ENCODE data around the gene NDC80. TPM values are rescaled to one million over a fixed set of nuclear protein-coding genes. Genes with fewer than 3 reads are reported as not detected.

Gene NDC80
- total RNA-seq, 1 donor from 2014 or later = 8.6 TPM

DNA sequence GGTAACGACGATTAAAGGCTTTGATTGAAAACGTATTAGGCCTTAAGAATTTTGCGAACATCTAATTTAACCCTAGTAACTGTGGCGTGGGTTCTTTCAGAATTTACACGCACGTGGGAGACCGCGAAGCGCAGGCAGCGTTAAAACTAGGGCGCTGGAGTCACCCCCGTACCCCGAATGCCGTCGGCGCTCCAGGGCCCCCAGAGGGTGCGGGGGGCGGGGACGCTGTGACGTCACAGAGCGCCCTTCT lies 83.5 kb downstream of the NDC80 start:
- Mint-ChIP-seq H3K27me3 (ENCODE audit: unreplicated experiment) (peaks cover 9% of the 10 kb centered on the region), H3K27ac (ENCODE audit: unreplicated experiment) (peak overlapping the region; percentile 24)

GRCh38 chr18:2655178-2655953 lies 84.0 kb downstream of the NDC80 start, which contains the start of gene SMCHD1:
Gene SMCHD1 (plus strand): TSS chr18:2655726. CDS start chr18:2656076, 350 bp downstream.
- H3K27ac Mint-ChIP-seq (ENCODE audit: unreplicated experiment) = peak within 1 kb of the TSS; percentile 52
- no peaks in the 10 kb centered on the region for H3K9me3 Mint-ChIP-seq (ENCODE audit: unreplicated experiment)
- H3K27me3 Mint-ChIP-seq (ENCODE audit: unreplicated experiment) = peaks cover 9% of the 10 kb centered on the region
- DNase-seq (ENCODE audit: low spot score) = peak; percentile 77
- H3K36me3 Mint-ChIP-seq (ENCODE audit: low read depth, unreplicated experiment) = peaks cover 7% of the 10 kb centered on the region
- H3K4me3 Mint-ChIP-seq (ENCODE audit: unreplicated experiment) = peak within 1 kb of the TSS; percentile 95
- H3K4me1 Mint-ChIP-seq (ENCODE audit: unreplicated experiment) = peaks cover 20% of the 10 kb centered on the region
- TF ChIP-seq, protein P1, sequence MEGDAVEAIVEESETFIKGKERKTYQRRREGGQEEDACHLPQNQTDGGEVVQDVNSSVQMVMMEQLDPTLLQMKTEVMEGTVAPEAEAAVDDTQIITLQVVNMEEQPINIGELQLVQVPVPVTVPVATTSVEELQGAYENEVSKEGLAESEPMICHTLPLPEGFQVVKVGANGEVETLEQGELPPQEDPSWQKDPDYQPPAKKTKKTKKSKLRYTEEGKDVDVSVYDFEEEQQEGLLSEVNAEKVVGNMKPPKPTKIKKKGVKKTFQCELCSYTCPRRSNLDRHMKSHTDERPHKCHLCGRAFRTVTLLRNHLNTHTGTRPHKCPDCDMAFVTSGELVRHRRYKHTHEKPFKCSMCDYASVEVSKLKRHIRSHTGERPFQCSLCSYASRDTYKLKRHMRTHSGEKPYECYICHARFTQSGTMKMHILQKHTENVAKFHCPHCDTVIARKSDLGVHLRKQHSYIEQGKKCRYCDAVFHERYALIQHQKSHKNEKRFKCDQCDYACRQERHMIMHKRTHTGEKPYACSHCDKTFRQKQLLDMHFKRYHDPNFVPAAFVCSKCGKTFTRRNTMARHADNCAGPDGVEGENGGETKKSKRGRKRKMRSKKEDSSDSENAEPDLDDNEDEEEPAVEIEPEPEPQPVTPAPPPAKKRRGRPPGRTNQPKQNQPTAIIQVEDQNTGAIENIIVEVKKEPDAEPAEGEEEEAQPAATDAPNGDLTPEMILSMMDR (IDR thresholded peaks at IDR 0.05; ENCODE audit: unreplicated experiment) = no peak

More for the DNA sequence above, 83.5 kb downstream of the NDC80 start:
- H3K4me3 Mint-ChIP-seq (ENCODE audit: unreplicated experiment) = peak overlapping the region; percentile 70
- no peaks in the 10 kb centered on the region for H3K9me3 Mint-ChIP-seq (ENCODE audit: unreplicated experiment)
- TF ChIP-seq, protein P1 (IDR thresholded peaks at IDR 0.05; ENCODE audit: unreplicated experiment) = no peak
- H3K4me1 Mint-ChIP-seq (ENCODE audit: unreplicated experiment) = peaks cover 20% of the 10 kb centered on the region
- DNase-seq (ENCODE audit: low spot score) = no peak
- peaks cover 7% of the 10 kb centered on the region for H3K36me3 Mint-ChIP-seq (ENCODE audit: low read depth, unreplicated experiment)

DNA sequence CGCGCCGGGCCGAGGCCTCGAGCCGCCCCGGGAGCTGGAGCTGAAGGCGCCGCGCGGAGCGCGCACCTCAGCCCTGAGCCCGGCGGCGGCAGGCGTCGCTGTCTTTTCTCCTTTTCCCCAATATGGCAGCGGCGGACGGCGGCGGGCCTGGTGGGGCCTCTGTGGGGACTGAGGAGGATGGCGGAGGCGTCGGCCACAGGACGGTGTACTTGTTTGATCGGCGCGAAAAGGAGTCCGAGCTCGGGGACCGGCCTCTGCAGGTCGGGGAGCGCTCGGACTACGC lies 84.5 kb downstream of the NDC80 start:
- Mint-ChIP-seq H3K9me3 (ENCODE audit: unreplicated experiment) (no peaks in the 10 kb centered on the region), H3K27ac (ENCODE audit: unreplicated experiment) (peak overlapping the region; percentile 52), H3K4me1 (ENCODE audit: unreplicated experiment) (peaks cover 20% of the 10 kb centered on the region), H3K4me3 (ENCODE audit: unreplicated experiment) (peak overlapping the region; percentile 95), H3K27me3 (ENCODE audit: unreplicated experiment) (peaks cover 9% of the 10 kb centered on the region), H3K36me3 (ENCODE audit: low read depth, unreplicated experiment) (peaks cover 9% of the 10 kb centered on the region)
- no peak for DNase-seq (ENCODE audit: low spot score)
- TF ChIP-seq, protein P1 (IDR thresholded peaks at IDR 0.05; ENCODE audit: unreplicated experiment) = no peak

DNA sequence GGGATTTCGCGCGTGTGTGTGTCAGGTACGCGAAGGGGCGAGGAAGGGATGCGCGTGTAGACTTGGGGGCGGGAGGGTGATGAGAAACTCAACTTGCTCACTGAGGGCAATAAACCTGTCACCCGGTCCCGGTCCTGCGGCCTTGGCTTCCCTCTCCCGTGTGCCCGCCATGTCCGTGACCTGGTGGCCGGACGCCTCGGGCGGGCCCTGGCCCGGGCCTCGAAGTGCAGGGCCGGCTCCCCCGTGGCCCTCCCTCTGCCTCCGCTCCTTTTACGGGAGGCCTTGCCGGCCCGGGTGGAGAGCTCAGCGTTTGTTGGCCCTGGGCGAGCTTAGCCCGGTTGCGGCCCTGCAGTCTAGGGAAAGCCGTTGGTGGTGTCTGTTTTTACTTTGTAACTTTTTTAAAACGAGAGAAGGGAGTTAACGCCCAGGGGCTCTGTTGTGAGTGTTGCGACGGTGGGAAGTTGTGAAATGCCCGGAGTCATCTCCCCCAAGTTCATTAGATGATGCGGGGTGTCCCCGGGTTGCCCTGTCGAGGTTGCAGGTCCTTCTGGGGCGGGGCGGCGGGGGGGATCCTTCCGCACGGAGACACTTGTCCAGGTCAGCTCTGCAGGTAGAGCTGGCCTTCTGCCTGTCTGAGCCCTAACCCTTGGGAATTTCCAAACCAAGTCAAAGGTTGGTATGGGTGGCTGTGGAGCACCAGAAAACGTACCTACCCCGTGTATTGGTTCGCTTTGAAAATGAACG lies 85.1 kb downstream of the NDC80 start:
- DNase-seq (ENCODE audit: low spot score) = peak; percentile 41
- H3K27me3 Mint-ChIP-seq (ENCODE audit: unreplicated experiment) = peaks cover 9% of the 10 kb centered on the region
- no peaks in the 10 kb centered on the region for H3K9me3 Mint-ChIP-seq (ENCODE audit: unreplicated experiment)
- peak overlapping the region; percentile 52 for H3K27ac Mint-ChIP-seq (ENCODE audit: unreplicated experiment)
- peak overlapping the region; percentile 95 for H3K4me3 Mint-ChIP-seq (ENCODE audit: unreplicated experiment)
- peaks cover 20% of the 10 kb centered on the region for H3K4me1 Mint-ChIP-seq (ENCODE audit: unreplicated experiment)
- peaks cover 11% of the 10 kb centered on the region for H3K36me3 Mint-ChIP-seq (ENCODE audit: low read depth, unreplicated experiment)
- TF ChIP-seq, protein P1 (IDR thresholded peaks at IDR 0.05; ENCODE audit: unreplicated experiment) = no peak

DNA sequence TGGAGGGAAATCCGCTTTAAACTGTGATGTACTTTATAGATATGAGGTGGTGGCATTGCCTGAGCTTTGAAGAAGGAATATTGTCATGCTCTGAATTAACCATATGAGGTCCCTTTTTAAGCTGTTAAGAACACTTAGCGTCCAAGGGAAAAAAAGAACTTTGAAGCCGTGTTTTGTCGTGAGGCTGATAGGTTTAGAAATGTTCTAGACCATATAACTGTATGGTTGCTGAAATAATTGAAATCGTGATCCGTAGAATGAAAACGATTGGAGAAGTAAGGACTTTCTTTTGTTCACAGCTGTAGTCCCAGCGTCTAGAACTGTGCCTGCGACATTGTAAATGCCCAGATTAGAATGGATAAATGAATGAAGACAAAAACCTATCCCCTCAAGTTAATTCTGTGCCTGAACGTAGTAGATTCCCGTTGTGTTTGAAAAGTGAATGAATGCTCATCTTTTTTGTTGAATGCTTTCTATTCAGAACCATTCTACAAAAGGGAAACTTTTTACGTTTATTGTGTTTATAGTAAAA lies 85.7 kb downstream of the NDC80 start:
- TF ChIP-seq, protein P1 (IDR thresholded peaks at IDR 0.05; ENCODE audit: unreplicated experiment) = no peak
- H3K4me1 Mint-ChIP-seq (ENCODE audit: unreplicated experiment) = peaks cover 20% of the 10 kb centered on the region
- DNase-seq (ENCODE audit: low spot score) = no peak
- H3K36me3 Mint-ChIP-seq (ENCODE audit: low read depth, unreplicated experiment) = peaks cover 11% of the 10 kb centered on the region
- peaks cover 9% of the 10 kb centered on the region for H3K27me3 Mint-ChIP-seq (ENCODE audit: unreplicated experiment)
- peak overlapping the region; percentile 95 for H3K4me3 Mint-ChIP-seq (ENCODE audit: unreplicated experiment)
- peak overlapping the region; percentile 7 for H3K27ac Mint-ChIP-seq (ENCODE audit: unreplicated experiment)
- no peaks in the 10 kb centered on the region for H3K9me3 Mint-ChIP-seq (ENCODE audit: unreplicated experiment)

Data from endothelial cell (in vitro differentiated cells).